KG1 (cell line): ENCODE data around the gene AUTS2.

Experiments used
- DNase-seq: peaks from one replicate; lab custom pipeline; 2025; lab: John Stamatoyannopoulos, UW

Gene AUTS2

GRCh38 chr7:69818636-69819332 is 220.5 kb downstream of the AUTS2 start:
- no peak for DNase-seq

GRCh38 chr7:69819333-69819705 is 221.0 kb downstream of the AUTS2 start:
- no peak for DNase-seq

GRCh38 chr7:69820479-69821192 is 222.4 kb downstream of the AUTS2 start:
- no peak for DNase-seq

- DNase-seq, result no peak
Observed at GRCh38 chr7:69822386-69822785, 224.1 kb downstream of the AUTS2 start.

GRCh38 chr7:69823151-69823744 is 225.0 kb downstream of the AUTS2 start:
- no peak for DNase-seq

GRCh38 chr7:69825113-69825972 is 227.1 kb downstream of the AUTS2 start:
- no peak for DNase-seq

GRCh38 chr7:69826283-69826682 is 228.0 kb downstream of the AUTS2 start:
- no peak for DNase-seq

- DNase-seq, result no peak
Observed at GRCh38 chr7:69827140-69827539, 228.9 kb downstream of the AUTS2 start.

- DNase-seq, result no peak
Observed at GRCh38 chr7:69827558-69827957, 229.3 kb downstream of the AUTS2 start.

- no peak for DNase-seq
Observed at GRCh38 chr7:69832356-69832755, 234.1 kb downstream of the AUTS2 start.

- no peak for DNase-seq
Observed at GRCh38 chr7:69833964-69834363, 235.7 kb downstream of the AUTS2 start.

- DNase-seq, result no peak
Observed at GRCh38 chr7:69836702-69837101, 238.4 kb downstream of the AUTS2 start.

- DNase-seq, result no peak
Observed at GRCh38 chr7:69837387-69838068, 239.3 kb downstream of the AUTS2 start.

GRCh38 chr7:69839782-69840181 is 241.5 kb downstream of the AUTS2 start:
- DNase-seq, result no peak

- no peak for DNase-seq
Observed at GRCh38 chr7:69840248-69840647, 242.0 kb downstream of the AUTS2 start.

- DNase-seq, result no peak
Observed at GRCh38 chr7:69843653-69844052, 245.4 kb downstream of the AUTS2 start.

- DNase-seq, result no peak
Observed at GRCh38 chr7:69844264-69844868, 246.1 kb downstream of the AUTS2 start.

GRCh38 chr7:69845721-69846495 is 247.6 kb downstream of the AUTS2 start:
- no peak for DNase-seq

- no peak for DNase-seq
Observed at GRCh38 chr7:69847921-69848612, 249.8 kb downstream of the AUTS2 start.

GRCh38 chr7:69849268-69849667 is 251.0 kb downstream of the AUTS2 start:
- no peak for DNase-seq
